K562 treated with DMSO at 1 percent for 48 hours (cell line): ENCODE data around the gene PLA2G2E. TPM values are rescaled to one million over a fixed set of nuclear protein-coding genes. Genes with fewer than 3 reads are reported as not detected.

Experiments
- total RNA-seq: library from RNA; unstranded; fragments of 300-600 nt; gene quantifications from 2 replicates; pipeline ENCODE4 v1.2.3, GENCODE V29; 2022; ENCODE audit warnings: low replicate concordance; ENCODE audit errors: extremely low read depth

The PLA2G2E gene, protein sequence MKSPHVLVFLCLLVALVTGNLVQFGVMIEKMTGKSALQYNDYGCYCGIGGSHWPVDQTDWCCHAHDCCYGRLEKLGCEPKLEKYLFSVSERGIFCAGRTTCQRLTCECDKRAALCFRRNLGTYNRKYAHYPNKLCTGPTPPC
- not detected in 2 replicates for total RNA-seq

DNA sequence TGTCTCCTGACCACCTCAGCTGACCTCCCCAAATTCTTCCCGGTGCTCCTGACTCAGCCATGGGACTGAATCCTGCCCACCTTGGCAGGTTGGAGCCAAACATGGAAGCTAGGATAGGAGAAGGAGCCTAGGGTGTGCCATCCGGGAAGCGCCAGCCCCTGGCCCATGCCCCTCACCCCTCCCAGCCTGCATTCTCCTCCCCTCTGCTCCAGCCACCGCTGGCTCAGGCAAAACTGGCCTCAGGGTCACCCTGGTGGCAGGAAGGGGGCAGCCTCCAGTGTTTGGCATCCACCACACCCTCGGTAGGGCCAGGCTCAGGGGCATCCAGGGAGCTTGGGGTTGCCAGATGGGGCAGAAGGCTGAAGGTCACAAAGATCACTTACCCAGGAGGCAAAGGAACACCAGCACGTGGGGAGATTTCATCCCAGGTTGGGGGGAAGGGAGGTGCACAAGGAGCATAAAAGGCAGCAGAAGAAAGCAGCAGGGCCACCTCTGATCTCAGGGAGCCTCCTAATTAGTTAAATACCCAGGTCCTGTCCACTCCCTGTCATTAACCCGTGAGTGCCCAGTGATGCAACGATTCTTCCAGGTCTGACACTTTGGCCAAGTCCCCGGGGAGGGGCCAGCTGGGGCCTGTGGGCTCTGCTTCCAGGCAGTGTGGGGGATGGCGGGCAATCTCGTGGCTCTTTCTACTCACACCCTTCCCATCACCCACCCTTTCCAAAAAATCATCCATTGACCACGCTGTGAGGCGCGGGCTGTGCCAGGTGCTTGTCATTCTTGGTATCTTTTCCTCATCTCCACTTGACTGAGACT, at the start of gene PLA2G2E:
TSS of gene PLA2G2E (minus strand) at position 481 of the 816 bp plus-strand sequence. CDS start at position 423, 58 bp downstream.

DNA sequence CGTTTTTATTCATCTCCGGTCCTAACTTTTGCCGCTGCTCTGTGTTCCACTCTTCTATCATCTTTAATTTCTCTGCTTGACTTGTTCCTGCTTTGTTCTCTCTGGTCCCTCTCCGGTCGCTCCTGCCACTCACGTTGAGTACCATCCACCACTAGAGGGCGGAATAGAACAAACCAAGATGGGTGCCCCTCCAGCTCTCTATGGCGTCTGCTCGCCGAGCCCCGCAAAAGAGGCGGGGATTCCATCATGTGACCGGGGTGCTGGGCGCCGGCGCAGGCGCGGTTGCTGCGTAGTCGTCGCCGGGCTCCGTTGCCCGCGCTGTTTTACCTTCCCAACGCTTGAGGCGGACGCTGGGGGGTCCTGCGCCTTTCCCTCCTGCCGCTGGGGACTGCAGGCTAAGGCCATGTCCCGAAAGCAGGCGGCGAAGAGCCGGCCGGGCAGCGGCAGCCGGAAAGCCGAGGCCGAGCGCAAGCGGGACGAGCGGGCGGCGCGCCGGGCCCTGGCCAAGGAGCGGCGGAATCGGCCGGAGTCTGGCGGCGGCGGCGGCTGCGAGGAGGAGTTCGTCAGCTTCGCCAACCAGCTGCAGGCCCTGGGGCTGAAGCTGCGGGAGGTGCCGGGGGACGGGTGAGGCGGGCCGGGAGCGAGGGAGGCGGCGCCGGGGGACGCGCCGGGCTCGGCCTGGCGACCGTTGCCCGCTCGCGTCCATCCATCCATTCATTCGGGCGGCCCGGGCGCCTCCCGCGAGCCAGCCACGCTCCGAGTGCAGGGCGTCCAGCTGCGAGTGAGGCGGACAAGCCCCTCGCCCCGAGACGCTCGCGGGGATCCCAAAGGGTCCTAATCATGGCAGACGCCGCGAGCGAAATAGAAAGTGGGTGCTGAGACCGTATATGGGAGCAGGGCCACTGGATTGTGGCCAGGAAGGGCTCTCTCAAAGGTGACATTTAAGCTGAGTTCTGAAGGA, 41.0 kb downstream of the PLA2G2E start, which contains the start of gene OTUD3:
TSS of gene OTUD3 (plus strand) at position 285 of the 961 bp plus-strand sequence. CDS start at position 404, 119 bp downstream.

Other genes with a start within 250 kb of the PLA2G2E start
- gene TMCO4, start 123.7 kb downstream of the PLA2G2E start, total RNA-seq = not detected in 2 replicates
- not detected in 2 replicates for gene RNF186, start 108.3 kb downstream of the PLA2G2E start, total RNA-seq
- gene OTUD3, start 41.2 kb downstream of the PLA2G2E start, total RNA-seq = not detected in 2 replicates
- gene PLA2G2A, start 56.0 kb upstream of the PLA2G2E start, total RNA-seq = not detected in 2 replicates
- not detected in 2 replicates for gene PLA2G5, start 146.6 kb upstream of the PLA2G2E start, total RNA-seq
- not detected in 2 replicates for gene PLA2G2D, start 195.9 kb upstream of the PLA2G2E start, total RNA-seq
- not detected in 2 replicates for gene PLA2G2F, start 215.7 kb upstream of the PLA2G2E start, total RNA-seq